Measurements from ENCODE around the gene CCDC57.
"Not testable (repeated sequence)": the region's sequence is repeated elsewhere in the genome, so short reads cannot be mapped to it uniquely, and the experiment has no call there.

The CCDC57 gene

GRCh38 chr17:82152114-82152513, 60.5 kb downstream of the CCDC57 start:
- no peak for DNase-seq (ENCODE audit: low spot score)

GRCh38 chr17:82151106-82151957, 61.3 kb downstream of the CCDC57 start:
- no peak for DNase-seq (ENCODE audit: low spot score)

GRCh38 chr17:82149401-82150099, 63.1 kb downstream of the CCDC57 start:
- no peak for DNase-seq (ENCODE audit: low spot score)

GRCh38 chr17:82148997-82149396, 63.6 kb downstream of the CCDC57 start:
- DNase-seq (ENCODE audit: low spot score): no peak

GRCh38 chr17:82148011-82148410, 64.6 kb downstream of the CCDC57 start:
- DNase-seq (ENCODE audit: low spot score): no peak

- no peak for DNase-seq (ENCODE audit: low spot score)
These were observed 65.7 kb downstream of the CCDC57 start for GRCh38 chr17:82146663-82147654.

- no peak for DNase-seq (ENCODE audit: low spot score)
These were observed 67.0 kb downstream of the CCDC57 start for GRCh38 chr17:82145550-82146155.

- no peak for DNase-seq (ENCODE audit: low spot score)
These were observed 69.3 kb downstream of the CCDC57 start for GRCh38 chr17:82143333-82143732.

- not testable (repeated sequence) for DNase-seq (ENCODE audit: low spot score)
These were observed 72.7 kb downstream of the CCDC57 start for GRCh38 chr17:82139961-82140360.

GRCh38 chr17:82138511-82138992, 74.1 kb downstream of the CCDC57 start:
- no peak for DNase-seq (ENCODE audit: low spot score)

- no peak for DNase-seq (ENCODE audit: low spot score)
These were observed 78.5 kb downstream of the CCDC57 start for GRCh38 chr17:82134101-82134500.

GRCh38 chr17:82133166-82133953, 79.3 kb downstream of the CCDC57 start:
- not testable (repeated sequence) for DNase-seq (ENCODE audit: low spot score)

GRCh38 chr17:82129095-82129494, 83.5 kb downstream of the CCDC57 start:
- DNase-seq (ENCODE audit: low spot score): no peak

- DNase-seq (ENCODE audit: low spot score): no peak
These were observed 84.4 kb downstream of the CCDC57 start for GRCh38 chr17:82128287-82128686.

- DNase-seq (ENCODE audit: low spot score): no peak
These were observed 84.9 kb downstream of the CCDC57 start for GRCh38 chr17:82127704-82128103.

GRCh38 chr17:82127315-82127595, 85.4 kb downstream of the CCDC57 start:
- DNase-seq (ENCODE audit: low spot score): no peak

- DNase-seq (ENCODE audit: low spot score): no peak
These were observed 85.9 kb downstream of the CCDC57 start for GRCh38 chr17:82126556-82127314.

- DNase-seq (ENCODE audit: low spot score): no peak
These were observed 88.5 kb downstream of the CCDC57 start for GRCh38 chr17:82124101-82124500.

GRCh38 chr17:82121660-82122629, 90.7 kb downstream of the CCDC57 start:
- no peak for DNase-seq (ENCODE audit: low spot score)
